GM23248 (cell line): Measurements from ENCODE around the gene XAGE1B.
"Not testable (repeated sequence)": the region's sequence is repeated elsewhere in the genome, so short reads cannot be mapped to it uniquely, and the experiment has no call there.

Experiments
- EZH2 ChIP-seq: fragments of 200-600 bp; sonication (generic); IDR thresholded peaks from 2 replicates; pipeline ENCODE4 v1.6.1; 2018; ENCODE audit warnings: antibody characterized with exemption, mild to moderate bottlenecking; ENCODE audit not compliant: insufficient read depth, poor library complexity, severe bottlenecking
- EZH2phosphoT487 ChIP-seq: fragments of 200-600 bp; sonication (generic); IDR thresholded peaks from 2 replicates; pipeline ENCODE4 v1.6.1; 2018; ENCODE audit warnings: antibody characterized with exemption, moderate library complexity, mild to moderate bottlenecking, low read depth; ENCODE audit not compliant: insufficient read depth

- not testable (repeated sequence) for TF ChIP-seq EZH2, EZH2phosphoT487
Measured at GRCh38 chrX:52516987-52517325, at the start of gene XAGE1B.
